ENCODE measurements around the gene PANK1.

DNA sequence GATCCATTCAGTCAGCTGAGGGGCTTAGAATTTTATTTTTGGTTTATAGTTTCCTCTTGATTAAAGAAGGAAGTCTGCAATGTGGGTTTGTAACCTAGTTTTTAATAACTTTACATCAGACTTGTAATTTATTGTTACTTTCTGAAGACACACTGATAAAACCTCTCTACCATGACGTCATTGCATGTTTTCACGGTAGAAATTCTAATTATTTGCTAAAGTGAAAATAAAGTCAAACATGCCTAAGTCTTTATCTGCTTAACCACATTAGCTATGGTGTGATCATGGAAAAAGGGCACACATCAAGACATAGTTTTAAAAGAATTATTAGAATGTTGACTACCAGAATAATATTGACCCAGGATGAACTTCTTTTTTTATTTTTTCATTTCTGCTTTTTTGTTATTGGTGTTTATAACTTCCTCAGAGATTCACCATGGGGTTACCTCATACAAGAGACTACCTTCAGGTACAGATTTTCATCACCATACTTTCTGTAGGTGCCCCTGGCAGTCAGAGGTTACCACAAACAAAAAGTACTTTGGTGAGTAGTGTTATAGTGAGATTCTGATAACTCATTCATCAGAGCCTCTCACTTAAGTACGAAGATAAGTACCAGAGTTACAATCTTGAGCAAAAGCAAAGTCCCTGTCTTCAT, 7.0 kb upstream of the PANK1 start:
- no peak for TF ChIP-seq EZH2 (IDR thresholded peaks at IDR 0.05; ENCODE audit: low read depth)
- TF ChIP-seq, protein P1, sequence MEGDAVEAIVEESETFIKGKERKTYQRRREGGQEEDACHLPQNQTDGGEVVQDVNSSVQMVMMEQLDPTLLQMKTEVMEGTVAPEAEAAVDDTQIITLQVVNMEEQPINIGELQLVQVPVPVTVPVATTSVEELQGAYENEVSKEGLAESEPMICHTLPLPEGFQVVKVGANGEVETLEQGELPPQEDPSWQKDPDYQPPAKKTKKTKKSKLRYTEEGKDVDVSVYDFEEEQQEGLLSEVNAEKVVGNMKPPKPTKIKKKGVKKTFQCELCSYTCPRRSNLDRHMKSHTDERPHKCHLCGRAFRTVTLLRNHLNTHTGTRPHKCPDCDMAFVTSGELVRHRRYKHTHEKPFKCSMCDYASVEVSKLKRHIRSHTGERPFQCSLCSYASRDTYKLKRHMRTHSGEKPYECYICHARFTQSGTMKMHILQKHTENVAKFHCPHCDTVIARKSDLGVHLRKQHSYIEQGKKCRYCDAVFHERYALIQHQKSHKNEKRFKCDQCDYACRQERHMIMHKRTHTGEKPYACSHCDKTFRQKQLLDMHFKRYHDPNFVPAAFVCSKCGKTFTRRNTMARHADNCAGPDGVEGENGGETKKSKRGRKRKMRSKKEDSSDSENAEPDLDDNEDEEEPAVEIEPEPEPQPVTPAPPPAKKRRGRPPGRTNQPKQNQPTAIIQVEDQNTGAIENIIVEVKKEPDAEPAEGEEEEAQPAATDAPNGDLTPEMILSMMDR (conservative IDR thresholded peaks at IDR 0.05): no peak

Measured in PC-9 (cell line).